Measurements from ENCODE around the gene MAP2K4. TPM values are rescaled to one million over a fixed set of nuclear protein-coding genes. Genes with fewer than 3 reads are reported as not detected.

The MAP2K4 gene
- total RNA-seq, 1 donor from 2014 or later: 61.9 TPM

DNA sequence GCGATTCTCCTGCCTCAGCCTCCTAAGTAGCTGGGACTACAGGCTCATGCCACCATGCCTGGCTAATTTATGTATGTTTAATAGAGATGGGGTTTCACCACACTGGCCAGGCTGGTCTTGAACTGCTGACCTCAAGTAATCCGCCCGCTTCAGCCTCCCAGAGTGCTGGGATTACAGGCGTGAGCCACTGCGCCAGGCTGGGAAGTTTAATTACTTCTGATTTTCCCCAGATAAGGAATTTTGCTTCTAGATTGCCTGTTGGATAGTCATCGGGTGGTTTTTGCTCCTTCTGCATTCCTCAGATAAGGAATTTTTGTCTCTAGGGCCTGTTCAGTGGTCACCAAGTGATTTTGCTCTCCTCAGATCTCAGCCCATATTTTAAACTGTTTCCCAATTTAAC lies 112.5 kb downstream of the MAP2K4 start:
- TF ChIP-seq, protein P1, sequence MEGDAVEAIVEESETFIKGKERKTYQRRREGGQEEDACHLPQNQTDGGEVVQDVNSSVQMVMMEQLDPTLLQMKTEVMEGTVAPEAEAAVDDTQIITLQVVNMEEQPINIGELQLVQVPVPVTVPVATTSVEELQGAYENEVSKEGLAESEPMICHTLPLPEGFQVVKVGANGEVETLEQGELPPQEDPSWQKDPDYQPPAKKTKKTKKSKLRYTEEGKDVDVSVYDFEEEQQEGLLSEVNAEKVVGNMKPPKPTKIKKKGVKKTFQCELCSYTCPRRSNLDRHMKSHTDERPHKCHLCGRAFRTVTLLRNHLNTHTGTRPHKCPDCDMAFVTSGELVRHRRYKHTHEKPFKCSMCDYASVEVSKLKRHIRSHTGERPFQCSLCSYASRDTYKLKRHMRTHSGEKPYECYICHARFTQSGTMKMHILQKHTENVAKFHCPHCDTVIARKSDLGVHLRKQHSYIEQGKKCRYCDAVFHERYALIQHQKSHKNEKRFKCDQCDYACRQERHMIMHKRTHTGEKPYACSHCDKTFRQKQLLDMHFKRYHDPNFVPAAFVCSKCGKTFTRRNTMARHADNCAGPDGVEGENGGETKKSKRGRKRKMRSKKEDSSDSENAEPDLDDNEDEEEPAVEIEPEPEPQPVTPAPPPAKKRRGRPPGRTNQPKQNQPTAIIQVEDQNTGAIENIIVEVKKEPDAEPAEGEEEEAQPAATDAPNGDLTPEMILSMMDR (IDR thresholded peaks at IDR 0.05): no peak
- no peak for TF ChIP-seq EZH2 (IDR thresholded peaks at IDR 0.05)
- H3K4me3 ChIP-seq: no peak overlapping the region
- DNase-seq (ENCODE audit: low spot score): no peak
- no peak overlapping the region for H2AFZ ChIP-seq (replicated peaks)
- Mint-ChIP-seq H3K27me3 (ENCODE audit: insufficient read depth, low read depth) (peaks cover 3% of the 10 kb centered on the region), H3K36me3 (peaks cover 53% of the 10 kb centered on the region), H3K9me3 (peaks cover 17% of the 10 kb centered on the region), H3K4me3 (no peak overlapping the region), H3K27ac (no peak overlapping the region), H3K4me1 (no peaks in the 10 kb centered on the region)
- no peaks in the 10 kb centered on the region for H3K4me1 ChIP-seq
- no peaks in the 10 kb centered on the region for H4K20me1 ChIP-seq (ENCODE audit: low read depth)
- H3K4me2 ChIP-seq: no peak overlapping the region
- H3K27ac ChIP-seq: no peak overlapping the region
- H3F3A ChIP-seq (ENCODE audit: low read depth): no peaks in the 10 kb centered on the region
- no peaks in the 10 kb centered on the region for H3K79me2 ChIP-seq (ENCODE audit: low read depth)
- no peaks in the 10 kb centered on the region for H3K9me3 ChIP-seq (ENCODE audit: low read depth)
- peaks cover 11% of the 10 kb centered on the region for H3K36me3 ChIP-seq
- no peak overlapping the region for H3K9ac ChIP-seq
- no peaks in the 10 kb centered on the region for H3K27me3 ChIP-seq

DNA sequence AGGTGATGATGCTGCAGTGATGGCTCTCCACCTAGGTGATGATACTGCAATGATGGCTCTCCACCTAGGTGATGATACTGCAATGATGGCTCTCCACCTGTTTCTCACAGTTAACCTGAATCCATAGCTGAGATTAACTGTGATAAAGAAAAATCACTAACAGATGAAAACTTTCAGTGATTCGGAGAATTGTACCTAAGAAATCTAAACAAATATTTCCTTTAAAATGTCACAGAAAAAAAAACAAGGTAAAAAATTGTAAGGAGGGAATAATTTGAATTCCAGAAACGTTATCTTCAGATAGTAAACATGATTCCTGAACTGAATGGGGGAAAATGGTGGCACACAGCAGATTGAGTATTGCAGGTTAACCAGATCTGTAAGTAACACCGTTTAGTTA lies 113.4 kb downstream of the MAP2K4 start:
- H3K27me3 ChIP-seq: no peaks in the 10 kb centered on the region
- TF ChIP-seq EZH2phosphoT487 (IDR thresholded peaks at IDR 0.05) (no peak), EZH2 (IDR thresholded peaks at IDR 0.05) (no peak)
- TF ChIP-seq, protein P1 (IDR thresholded peaks at IDR 0.05): no peak
- peaks cover 17% of the 10 kb centered on the region for H3K9me3 Mint-ChIP-seq
- no peaks in the 10 kb centered on the region for H3K9me3 ChIP-seq (ENCODE audit: low read depth)
- no peak overlapping the region for H3K27ac ChIP-seq
- DNase-seq (ENCODE audit: low spot score): no peak
- H3K4me3 ChIP-seq: no peak overlapping the region
- H3K36me3 ChIP-seq: peaks cover 11% of the 10 kb centered on the region
- H3K36me3 Mint-ChIP-seq: peaks cover 54% of the 10 kb centered on the region
- H3K4me2 ChIP-seq: no peak overlapping the region
- H3K27me3 Mint-ChIP-seq (ENCODE audit: insufficient read depth, low read depth): no peaks in the 10 kb centered on the region
- H3K4me1 ChIP-seq: no peaks in the 10 kb centered on the region
- no peak overlapping the region for H3K27ac Mint-ChIP-seq
- H3K4me3 Mint-ChIP-seq: no peak overlapping the region
- no peak overlapping the region for H2AFZ ChIP-seq (replicated peaks)
- H3K79me2 ChIP-seq (ENCODE audit: low read depth): no peaks in the 10 kb centered on the region
- no peaks in the 10 kb centered on the region for H3K4me1 Mint-ChIP-seq
- H4K20me1 ChIP-seq (ENCODE audit: low read depth): no peaks in the 10 kb centered on the region
- H3F3A ChIP-seq (ENCODE audit: low read depth): no peaks in the 10 kb centered on the region
- H3K9ac ChIP-seq: no peak overlapping the region

DNA sequence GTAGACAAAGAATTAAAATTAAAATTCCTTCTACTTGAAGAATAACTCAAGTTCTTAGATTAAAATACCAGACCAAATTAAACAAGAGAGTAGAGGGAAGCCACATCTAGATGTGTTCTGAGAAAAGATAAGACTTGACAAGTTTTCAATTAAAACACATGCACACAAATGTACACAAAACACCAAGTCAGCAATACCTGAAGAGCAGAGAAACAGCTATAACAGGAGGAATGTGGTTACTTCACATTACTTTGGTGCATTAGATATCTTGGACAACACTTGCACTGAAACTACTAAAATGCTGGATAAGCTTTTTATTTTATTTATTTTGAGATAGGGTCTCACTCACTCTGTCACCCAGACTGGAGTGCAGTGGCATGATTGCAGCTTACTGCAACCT lies 113.9 kb downstream of the MAP2K4 start:
- H3K9me3 Mint-ChIP-seq: peaks cover 17% of the 10 kb centered on the region
- Histone ChIP-seq H3K79me2 (ENCODE audit: low read depth) (no peaks in the 10 kb centered on the region), H4K20me1 (ENCODE audit: low read depth) (no peaks in the 10 kb centered on the region), H3F3A (ENCODE audit: low read depth) (no peaks in the 10 kb centered on the region), H3K4me3 (no peak overlapping the region), H3K27me3 (no peaks in the 10 kb centered on the region), H2AFZ (replicated peaks) (no peak overlapping the region), H3K27ac (no peak overlapping the region), H3K4me2 (no peak overlapping the region), H3K9ac (no peak overlapping the region), H3K4me1 (no peaks in the 10 kb centered on the region), H3K9me3 (ENCODE audit: low read depth) (no peaks in the 10 kb centered on the region), H3K36me3 (peaks cover 11% of the 10 kb centered on the region)
- H3K36me3 Mint-ChIP-seq: peaks cover 52% of the 10 kb centered on the region
- H3K4me3 Mint-ChIP-seq: no peak overlapping the region
- no peaks in the 10 kb centered on the region for H3K27me3 Mint-ChIP-seq (ENCODE audit: insufficient read depth, low read depth)
- DNase-seq (ENCODE audit: low spot score): no peak
- H3K27ac Mint-ChIP-seq: no peak overlapping the region
- TF ChIP-seq, protein P1 (IDR thresholded peaks at IDR 0.05): no peak
- TF ChIP-seq EZH2 (IDR thresholded peaks at IDR 0.05): no peak
- H3K4me1 Mint-ChIP-seq: no peaks in the 10 kb centered on the region

DNA sequence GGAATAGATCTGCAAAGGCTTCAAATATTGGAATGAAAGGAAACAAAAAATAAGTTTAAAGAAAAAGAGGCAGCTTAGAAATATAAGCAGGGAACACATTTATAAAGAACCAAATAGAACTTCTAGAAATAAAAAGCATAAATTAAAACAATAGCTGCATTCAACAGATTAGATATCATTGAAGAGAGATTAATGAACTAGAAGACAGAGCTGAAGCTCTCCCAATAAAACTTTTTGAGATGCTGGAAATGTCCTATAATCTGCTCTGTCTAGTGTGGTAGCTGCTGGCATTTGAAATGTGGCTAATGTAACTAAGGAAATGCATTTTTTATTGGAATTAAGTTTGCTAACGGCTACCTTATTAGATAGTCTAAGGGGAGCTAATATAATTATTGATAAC lies 115.6 kb downstream of the MAP2K4 start:
- Histone ChIP-seq H3K9me3 (ENCODE audit: low read depth) (no peaks in the 10 kb centered on the region), H3F3A (ENCODE audit: low read depth) (no peaks in the 10 kb centered on the region), H3K4me3 (no peak overlapping the region), H4K20me1 (ENCODE audit: low read depth) (no peaks in the 10 kb centered on the region), H3K9ac (no peak overlapping the region), H2AFZ (replicated peaks) (no peak overlapping the region), H3K4me1 (no peaks in the 10 kb centered on the region), H3K27me3 (no peaks in the 10 kb centered on the region), H3K4me2 (no peak overlapping the region), H3K27ac (no peak overlapping the region), H3K36me3 (peaks cover 4% of the 10 kb centered on the region), H3K79me2 (ENCODE audit: low read depth) (no peaks in the 10 kb centered on the region)
- no peaks in the 10 kb centered on the region for H3K27me3 Mint-ChIP-seq (ENCODE audit: insufficient read depth, low read depth)
- no peak overlapping the region for H3K27ac Mint-ChIP-seq
- no peaks in the 10 kb centered on the region for H3K4me1 Mint-ChIP-seq
- H3K36me3 Mint-ChIP-seq: peaks cover 59% of the 10 kb centered on the region
- no peak for TF ChIP-seq EZH2phosphoT487 (IDR thresholded peaks at IDR 0.05)
- TF ChIP-seq, protein P1 (IDR thresholded peaks at IDR 0.05): no peak
- TF ChIP-seq EZH2 (IDR thresholded peaks at IDR 0.05): no peak
- H3K9me3 Mint-ChIP-seq: peaks cover 17% of the 10 kb centered on the region
- DNase-seq (ENCODE audit: low spot score): no peak
- H3K4me3 Mint-ChIP-seq: no peak overlapping the region
